HepG2 (cell line): ENCODE measurements around the gene TOP1.

Source experiments
- RBAK ChIP-seq: sonication (generic); formaldehyde crosslinking; IDR thresholded peaks from 2 replicates; pipeline ENCODE4 v1.5.1; 2020; ENCODE audit warnings: mild to moderate bottlenecking, missing genetic modification reagents
- TF ChIP-seq, protein P1 (sequence below): sonication (generic); formaldehyde crosslinking; IDR thresholded peaks from 2 replicates; pipeline ENCODE4 v1.5.0; 2020; ENCODE audit warnings: mild to moderate bottlenecking, missing genetic modification reagents, moderate library complexity

DNA sequence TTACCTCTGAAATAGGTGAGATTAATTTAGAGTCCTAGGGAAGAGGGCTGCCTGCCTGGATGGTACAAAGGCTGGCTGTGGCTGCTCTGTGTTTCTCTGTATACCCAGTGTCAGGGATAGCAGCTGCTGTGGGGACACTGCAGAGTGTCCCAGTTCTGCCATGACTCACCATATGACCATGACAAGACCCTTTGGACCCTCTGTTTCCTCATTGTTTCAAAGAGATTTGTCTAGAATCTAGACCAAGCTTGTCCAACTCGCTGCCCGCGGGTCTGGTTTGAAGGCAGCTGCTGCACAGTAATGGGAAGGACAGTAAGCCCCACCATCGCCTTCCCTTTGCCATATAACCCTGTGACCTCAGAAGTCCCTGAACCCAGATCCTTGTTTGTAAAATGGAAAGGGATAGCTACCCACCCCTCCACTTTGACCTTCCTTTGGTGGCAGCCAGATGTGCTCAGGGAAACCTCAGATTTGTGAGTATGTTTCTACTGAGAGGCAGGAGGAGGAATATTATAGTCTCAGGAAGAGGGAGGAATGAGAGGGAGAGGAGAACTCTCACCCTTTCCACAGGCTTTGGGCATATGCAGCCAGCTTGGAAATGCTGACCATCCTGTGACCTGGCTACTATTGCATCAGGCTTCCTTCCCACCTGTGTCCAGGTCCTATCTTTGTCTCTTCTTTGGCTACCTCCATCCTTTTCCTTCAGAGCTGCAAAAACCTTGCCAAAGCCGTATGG, 122.7 kb downstream of the TOP1 start:
- TF ChIP-seq RBAK, result no peak
- TF ChIP-seq, protein P1, sequence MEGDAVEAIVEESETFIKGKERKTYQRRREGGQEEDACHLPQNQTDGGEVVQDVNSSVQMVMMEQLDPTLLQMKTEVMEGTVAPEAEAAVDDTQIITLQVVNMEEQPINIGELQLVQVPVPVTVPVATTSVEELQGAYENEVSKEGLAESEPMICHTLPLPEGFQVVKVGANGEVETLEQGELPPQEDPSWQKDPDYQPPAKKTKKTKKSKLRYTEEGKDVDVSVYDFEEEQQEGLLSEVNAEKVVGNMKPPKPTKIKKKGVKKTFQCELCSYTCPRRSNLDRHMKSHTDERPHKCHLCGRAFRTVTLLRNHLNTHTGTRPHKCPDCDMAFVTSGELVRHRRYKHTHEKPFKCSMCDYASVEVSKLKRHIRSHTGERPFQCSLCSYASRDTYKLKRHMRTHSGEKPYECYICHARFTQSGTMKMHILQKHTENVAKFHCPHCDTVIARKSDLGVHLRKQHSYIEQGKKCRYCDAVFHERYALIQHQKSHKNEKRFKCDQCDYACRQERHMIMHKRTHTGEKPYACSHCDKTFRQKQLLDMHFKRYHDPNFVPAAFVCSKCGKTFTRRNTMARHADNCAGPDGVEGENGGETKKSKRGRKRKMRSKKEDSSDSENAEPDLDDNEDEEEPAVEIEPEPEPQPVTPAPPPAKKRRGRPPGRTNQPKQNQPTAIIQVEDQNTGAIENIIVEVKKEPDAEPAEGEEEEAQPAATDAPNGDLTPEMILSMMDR (CRISPR knock-in tag), result no peak
